Ishikawa (cell line): ENCODE measurements around the gene HELZ.

Experiments
- CEBPB ChIP-seq: IDR thresholded peaks from 2 replicates; pipeline ENCODE4 v1.6.1; 2012
- EGR1 ChIP-seq: IDR thresholded peaks from 2 replicates; pipeline ENCODE4 v1.6.1; 2012
- EP300 ChIP-seq: IDR thresholded peaks from 2 replicates; pipeline ENCODE4 v1.6.1; 2012; ENCODE audit warnings: borderline replicate concordance
- RAD21 ChIP-seq: IDR thresholded peaks from 2 replicates; pipeline ENCODE4 v1.6.1; 2012; ENCODE audit warnings: low read depth
- TAF1 ChIP-seq: IDR thresholded peaks from 2 replicates; pipeline ENCODE4 v1.6.1; 2012; ENCODE audit warnings: low read depth, mild to moderate bottlenecking
- ZBTB7A ChIP-seq: IDR thresholded peaks from 2 replicates; pipeline ENCODE4 v1.6.1; 2012; ENCODE audit warnings: low read depth
- TF ChIP-seq, protein P1 (sequence below): IDR thresholded peaks from 2 replicates; pipeline ENCODE4 v1.6.1; 2012; ENCODE audit warnings: low read depth, mild to moderate bottlenecking

DNA sequence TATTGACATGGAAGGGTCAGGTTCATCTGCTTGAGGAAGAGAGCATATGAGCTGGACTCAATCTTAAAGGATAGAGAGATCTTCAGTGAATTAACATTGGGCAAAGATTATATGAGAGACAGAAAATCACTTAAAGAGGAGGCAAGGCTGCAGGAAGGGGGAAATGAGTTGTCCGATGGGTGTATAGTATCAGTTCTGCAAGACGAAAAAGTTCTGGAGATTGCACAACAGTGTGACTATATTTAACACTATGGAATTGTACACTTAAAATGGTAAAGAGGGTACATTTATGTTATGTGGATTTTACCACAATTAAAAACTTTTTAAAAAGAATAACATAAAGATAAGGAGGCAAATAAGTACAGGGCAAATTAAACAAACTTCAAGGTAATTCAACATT is 80.7 kb downstream of the HELZ start:
- no peak for TF ChIP-seq TAF1
- no peak for TF ChIP-seq EP300
- TF ChIP-seq RAD21: no peak
- no peak for TF ChIP-seq EGR1
- TF ChIP-seq ZBTB7A: no peak
- TF ChIP-seq, protein P1, sequence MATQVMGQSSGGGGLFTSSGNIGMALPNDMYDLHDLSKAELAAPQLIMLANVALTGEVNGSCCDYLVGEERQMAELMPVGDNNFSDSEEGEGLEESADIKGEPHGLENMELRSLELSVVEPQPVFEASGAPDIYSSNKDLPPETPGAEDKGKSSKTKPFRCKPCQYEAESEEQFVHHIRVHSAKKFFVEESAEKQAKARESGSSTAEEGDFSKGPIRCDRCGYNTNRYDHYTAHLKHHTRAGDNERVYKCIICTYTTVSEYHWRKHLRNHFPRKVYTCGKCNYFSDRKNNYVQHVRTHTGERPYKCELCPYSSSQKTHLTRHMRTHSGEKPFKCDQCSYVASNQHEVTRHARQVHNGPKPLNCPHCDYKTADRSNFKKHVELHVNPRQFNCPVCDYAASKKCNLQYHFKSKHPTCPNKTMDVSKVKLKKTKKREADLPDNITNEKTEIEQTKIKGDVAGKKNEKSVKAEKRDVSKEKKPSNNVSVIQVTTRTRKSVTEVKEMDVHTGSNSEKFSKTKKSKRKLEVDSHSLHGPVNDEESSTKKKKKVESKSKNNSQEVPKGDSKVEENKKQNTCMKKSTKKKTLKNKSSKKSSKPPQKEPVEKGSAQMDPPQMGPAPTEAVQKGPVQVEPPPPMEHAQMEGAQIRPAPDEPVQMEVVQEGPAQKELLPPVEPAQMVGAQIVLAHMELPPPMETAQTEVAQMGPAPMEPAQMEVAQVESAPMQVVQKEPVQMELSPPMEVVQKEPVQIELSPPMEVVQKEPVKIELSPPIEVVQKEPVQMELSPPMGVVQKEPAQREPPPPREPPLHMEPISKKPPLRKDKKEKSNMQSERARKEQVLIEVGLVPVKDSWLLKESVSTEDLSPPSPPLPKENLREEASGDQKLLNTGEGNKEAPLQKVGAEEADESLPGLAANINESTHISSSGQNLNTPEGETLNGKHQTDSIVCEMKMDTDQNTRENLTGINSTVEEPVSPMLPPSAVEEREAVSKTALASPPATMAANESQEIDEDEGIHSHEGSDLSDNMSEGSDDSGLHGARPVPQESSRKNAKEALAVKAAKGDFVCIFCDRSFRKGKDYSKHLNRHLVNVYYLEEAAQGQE: no peak
- no peak for TF ChIP-seq CEBPB
